Testis (tissue), 2 donors: ENCODE measurements around the gene RAB8A.

ENCODE experiments used
- POLR2A ChIP-seq: fragments of 450-650 bp; IDR thresholded peaks from one replicate; pipeline ENCODE4 v1.6.1; 2017; ENCODE audit warnings: antibody characterized with exemption, mild to moderate bottlenecking, moderate library complexity
- TF ChIP-seq, protein P1 (sequence below), 3 experiments: fragments of 450-650 bp in 2 of 3; fragments of 200-600 bp in 1 of 3; sonication (generic) in 1 of 3; IDR thresholded peaks; one replicate each; pipeline ENCODE4 v1.5.1; 2016 to 2019; ENCODE audit warnings: antibody characterized with exemption in 3 of 3, mild to moderate bottlenecking in 2 of 3, moderate library complexity in 1 of 3

GRCh38 chr19:16061943-16062342 is 49.7 kb upstream of the RAB8A start:
- TF ChIP-seq, protein P1, sequence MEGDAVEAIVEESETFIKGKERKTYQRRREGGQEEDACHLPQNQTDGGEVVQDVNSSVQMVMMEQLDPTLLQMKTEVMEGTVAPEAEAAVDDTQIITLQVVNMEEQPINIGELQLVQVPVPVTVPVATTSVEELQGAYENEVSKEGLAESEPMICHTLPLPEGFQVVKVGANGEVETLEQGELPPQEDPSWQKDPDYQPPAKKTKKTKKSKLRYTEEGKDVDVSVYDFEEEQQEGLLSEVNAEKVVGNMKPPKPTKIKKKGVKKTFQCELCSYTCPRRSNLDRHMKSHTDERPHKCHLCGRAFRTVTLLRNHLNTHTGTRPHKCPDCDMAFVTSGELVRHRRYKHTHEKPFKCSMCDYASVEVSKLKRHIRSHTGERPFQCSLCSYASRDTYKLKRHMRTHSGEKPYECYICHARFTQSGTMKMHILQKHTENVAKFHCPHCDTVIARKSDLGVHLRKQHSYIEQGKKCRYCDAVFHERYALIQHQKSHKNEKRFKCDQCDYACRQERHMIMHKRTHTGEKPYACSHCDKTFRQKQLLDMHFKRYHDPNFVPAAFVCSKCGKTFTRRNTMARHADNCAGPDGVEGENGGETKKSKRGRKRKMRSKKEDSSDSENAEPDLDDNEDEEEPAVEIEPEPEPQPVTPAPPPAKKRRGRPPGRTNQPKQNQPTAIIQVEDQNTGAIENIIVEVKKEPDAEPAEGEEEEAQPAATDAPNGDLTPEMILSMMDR (IDR thresholded peaks at IDR 0.05), result no peak
- no peak for TF ChIP-seq POLR2A
